ENCODE measurements around the gene NT5E.

DNA sequence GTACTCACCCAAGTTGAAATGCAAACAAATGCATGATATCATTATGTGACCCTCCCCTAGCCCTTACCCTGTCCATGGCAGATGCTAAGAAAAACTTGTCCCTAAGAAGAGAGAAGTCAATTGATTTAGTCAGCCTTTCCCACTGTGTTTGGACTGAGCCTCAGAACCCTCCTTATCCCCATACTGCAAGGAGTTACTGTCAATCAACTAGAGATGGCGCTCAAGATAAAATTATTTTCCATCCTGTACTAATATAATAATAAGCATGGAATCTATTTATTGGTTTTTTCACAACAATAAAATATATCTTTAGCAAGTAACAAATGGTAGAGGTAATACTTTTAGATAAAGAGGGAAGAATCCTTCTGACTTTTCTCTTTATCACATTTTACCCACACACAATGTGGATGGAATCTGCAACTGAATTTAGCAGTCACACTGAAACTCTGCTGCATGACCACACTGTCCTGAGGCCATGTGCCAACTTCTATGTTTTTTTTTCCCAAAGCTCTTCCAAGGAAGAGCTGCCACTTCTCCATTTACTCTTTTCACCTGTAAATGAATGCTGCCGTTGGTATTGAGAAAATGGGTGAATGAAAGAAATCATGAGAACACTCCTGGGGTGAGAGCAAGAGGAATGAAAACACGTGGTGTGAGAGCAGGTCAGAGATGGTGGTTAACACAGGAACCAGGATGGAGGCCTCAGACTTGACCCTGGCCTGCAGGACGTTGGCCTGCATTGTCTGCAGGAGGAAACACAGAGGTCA, 10.5 kb downstream of the NT5E start:
- TF ChIP-seq, protein P1, sequence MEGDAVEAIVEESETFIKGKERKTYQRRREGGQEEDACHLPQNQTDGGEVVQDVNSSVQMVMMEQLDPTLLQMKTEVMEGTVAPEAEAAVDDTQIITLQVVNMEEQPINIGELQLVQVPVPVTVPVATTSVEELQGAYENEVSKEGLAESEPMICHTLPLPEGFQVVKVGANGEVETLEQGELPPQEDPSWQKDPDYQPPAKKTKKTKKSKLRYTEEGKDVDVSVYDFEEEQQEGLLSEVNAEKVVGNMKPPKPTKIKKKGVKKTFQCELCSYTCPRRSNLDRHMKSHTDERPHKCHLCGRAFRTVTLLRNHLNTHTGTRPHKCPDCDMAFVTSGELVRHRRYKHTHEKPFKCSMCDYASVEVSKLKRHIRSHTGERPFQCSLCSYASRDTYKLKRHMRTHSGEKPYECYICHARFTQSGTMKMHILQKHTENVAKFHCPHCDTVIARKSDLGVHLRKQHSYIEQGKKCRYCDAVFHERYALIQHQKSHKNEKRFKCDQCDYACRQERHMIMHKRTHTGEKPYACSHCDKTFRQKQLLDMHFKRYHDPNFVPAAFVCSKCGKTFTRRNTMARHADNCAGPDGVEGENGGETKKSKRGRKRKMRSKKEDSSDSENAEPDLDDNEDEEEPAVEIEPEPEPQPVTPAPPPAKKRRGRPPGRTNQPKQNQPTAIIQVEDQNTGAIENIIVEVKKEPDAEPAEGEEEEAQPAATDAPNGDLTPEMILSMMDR (IDR thresholded peaks at IDR 0.05): no peak
- TF ChIP-seq MAX (CRISPR knock-in tag; IDR thresholded peaks at IDR 0.05) (no peak), ATF1 (CRISPR knock-in tag; IDR thresholded peaks at IDR 0.05) (no peak), IRF2 (CRISPR knock-in tag; IDR thresholded peaks at IDR 0.05; ENCODE audit: borderline replicate concordance, low read depth) (no peak), ZNF416 (CRISPR knock-in tag; IDR thresholded peaks at IDR 0.05) (no peak), CREB1 (CRISPR knock-in tag; IDR thresholded peaks at IDR 0.05) (no peak), NFYB (CRISPR knock-in tag; conservative IDR thresholded peaks at IDR 0.05; ENCODE audit: low read depth) (no peak), ESRRA (CRISPR knock-in tag; IDR thresholded peaks at IDR 0.05; ENCODE audit: borderline replicate concordance) (no peak), ZNF138 (CRISPR knock-in tag; conservative IDR thresholded peaks at IDR 0.05) (no peak), FOXP4 (CRISPR knock-in tag; IDR thresholded peaks at IDR 0.05) (no peak)
- TF ChIP-seq, protein P2, sequence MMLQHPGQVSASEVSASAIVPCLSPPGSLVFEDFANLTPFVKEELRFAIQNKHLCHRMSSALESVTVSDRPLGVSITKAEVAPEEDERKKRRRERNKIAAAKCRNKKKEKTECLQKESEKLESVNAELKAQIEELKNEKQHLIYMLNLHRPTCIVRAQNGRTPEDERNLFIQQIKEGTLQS (CRISPR knock-in tag; conservative IDR thresholded peaks at IDR 0.05): no peak
- TF ChIP-seq, protein P3, sequence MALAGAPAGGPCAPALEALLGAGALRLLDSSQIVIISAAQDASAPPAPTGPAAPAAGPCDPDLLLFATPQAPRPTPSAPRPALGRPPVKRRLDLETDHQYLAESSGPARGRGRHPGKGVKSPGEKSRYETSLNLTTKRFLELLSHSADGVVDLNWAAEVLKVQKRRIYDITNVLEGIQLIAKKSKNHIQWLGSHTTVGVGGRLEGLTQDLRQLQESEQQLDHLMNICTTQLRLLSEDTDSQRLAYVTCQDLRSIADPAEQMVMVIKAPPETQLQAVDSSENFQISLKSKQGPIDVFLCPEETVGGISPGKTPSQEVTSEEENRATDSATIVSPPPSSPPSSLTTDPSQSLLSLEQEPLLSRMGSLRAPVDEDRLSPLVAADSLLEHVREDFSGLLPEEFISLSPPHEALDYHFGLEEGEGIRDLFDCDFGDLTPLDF (CRISPR knock-in tag; IDR thresholded peaks at IDR 0.05): no peak

Data from WTC11 (cell line).